GM18520 (cell line): Measurements from ENCODE around the gene NEFH.
"Not testable (repeated sequence)": the region's sequence is repeated elsewhere in the genome, so short reads cannot be mapped to it uniquely, and the experiment has no call there.

Experiments
- ATAC-seq: cut with Tn5 transposase; IDR thresholded peaks from one replicate; pipeline ENCODE4 v1.9.1; 2021; ENCODE audit not compliant: unreplicated experiment

NEFH gene, protein sequence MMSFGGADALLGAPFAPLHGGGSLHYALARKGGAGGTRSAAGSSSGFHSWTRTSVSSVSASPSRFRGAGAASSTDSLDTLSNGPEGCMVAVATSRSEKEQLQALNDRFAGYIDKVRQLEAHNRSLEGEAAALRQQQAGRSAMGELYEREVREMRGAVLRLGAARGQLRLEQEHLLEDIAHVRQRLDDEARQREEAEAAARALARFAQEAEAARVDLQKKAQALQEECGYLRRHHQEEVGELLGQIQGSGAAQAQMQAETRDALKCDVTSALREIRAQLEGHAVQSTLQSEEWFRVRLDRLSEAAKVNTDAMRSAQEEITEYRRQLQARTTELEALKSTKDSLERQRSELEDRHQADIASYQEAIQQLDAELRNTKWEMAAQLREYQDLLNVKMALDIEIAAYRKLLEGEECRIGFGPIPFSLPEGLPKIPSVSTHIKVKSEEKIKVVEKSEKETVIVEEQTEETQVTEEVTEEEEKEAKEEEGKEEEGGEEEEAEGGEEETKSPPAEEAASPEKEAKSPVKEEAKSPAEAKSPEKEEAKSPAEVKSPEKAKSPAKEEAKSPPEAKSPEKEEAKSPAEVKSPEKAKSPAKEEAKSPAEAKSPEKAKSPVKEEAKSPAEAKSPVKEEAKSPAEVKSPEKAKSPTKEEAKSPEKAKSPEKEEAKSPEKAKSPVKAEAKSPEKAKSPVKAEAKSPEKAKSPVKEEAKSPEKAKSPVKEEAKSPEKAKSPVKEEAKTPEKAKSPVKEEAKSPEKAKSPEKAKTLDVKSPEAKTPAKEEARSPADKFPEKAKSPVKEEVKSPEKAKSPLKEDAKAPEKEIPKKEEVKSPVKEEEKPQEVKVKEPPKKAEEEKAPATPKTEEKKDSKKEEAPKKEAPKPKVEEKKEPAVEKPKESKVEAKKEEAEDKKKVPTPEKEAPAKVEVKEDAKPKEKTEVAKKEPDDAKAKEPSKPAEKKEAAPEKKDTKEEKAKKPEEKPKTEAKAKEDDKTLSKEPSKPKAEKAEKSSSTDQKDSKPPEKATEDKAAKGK

DNA sequence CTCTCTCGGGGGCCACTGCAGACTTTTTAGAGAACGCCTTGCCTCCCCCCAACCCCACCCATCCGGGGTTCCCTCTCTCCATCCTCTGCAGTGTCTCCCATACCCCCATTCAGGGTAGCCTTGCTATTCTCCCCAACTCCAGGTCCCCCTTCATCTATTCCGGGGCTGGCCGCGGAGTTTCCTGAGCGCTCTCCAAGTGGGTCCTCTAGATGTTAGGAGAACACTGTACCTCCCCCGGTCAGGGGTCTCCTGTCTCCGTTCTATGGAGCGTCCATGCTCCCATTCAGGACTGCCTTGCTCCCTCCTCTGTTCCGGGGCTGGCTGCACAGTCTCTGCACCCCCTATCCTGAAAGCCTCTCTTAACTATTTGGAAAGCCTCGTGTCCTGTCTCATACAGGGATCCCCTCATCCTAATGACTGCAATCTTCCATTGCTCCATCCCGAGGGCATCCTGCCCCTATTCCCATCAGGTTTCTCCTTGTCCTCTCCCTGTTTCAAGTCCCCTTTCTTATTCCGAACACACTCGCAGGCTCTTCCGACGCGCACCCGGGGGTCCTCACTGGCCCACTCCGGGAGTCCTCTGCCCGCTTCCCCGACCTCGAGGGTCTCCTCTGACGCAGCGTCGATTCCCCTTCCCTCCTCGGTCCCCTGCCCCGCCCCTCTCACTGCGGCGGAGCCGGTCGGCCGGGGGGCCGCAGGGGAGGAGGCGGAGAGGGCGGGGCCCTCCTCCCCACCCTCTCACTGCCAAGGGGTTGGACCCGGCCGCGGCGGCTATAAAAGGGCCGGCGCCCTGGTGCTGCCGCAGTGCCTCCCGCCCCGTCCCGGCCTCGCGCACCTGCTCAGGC lies at the start of gene NEFH:
Gene NEFH, plus strand, starts transcription at position 802 of the 845 bp plus-strand sequence. CDS start 45 bp downstream, outside the sequence.
- no peak for ATAC-seq

DNA sequence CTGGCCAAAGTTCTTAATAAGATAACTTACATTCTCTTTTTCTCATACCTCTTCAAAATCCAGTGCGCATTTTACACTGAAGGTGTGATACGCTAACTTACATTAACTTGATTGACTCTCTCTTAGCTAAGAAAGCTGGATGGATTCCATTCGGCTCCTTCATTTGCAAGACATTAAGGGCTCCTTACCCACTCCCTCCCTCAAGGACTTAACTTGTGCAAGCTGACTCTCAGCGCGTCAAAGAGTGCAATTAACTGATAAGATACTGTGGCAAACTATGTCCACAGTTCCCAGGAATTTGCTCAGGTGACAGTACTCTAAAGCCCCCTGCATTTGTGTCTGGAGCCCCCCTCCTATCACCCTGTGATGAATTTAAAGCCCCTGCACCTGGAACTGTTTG lies 48.0 kb upstream of the NEFH start:
- no peak for ATAC-seq

DNA sequence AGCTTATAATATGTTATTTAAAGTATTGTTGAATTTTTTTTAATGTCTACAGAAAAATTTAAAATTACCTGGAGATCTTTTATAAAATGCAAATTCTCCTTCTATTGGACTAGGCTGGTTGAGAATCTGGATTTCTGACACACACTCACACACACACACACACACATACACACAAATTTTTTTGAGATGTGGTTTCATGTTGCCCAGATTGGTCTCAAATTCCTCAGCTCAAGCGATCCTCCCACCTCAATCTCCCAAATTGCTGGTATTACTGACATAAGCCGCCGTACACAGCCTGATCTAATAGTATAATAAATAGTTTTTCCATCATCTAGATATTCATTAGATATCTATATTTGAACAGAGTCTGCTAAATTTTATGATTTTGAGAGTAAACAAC lies 46.2 kb upstream of the NEFH start:
- ATAC-seq: no peak

DNA sequence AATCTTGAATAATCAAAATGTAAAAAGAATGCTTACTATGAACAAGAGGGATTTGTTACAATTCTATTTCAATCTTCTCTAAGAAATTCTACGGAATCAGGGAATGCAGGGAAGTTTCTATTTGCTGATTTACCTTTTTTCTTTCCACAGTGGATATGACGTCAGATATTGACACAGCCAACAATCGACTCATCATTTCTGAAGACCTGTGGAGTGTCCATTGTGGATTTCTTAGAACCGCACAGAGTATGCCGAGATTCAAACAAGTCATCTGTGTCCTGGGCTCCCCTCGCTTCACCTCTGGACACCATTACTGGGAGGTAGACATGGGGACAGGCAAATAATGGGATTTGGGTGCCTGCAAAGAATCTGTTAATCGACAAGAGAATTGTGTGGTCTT lies 45.7 kb upstream of the NEFH start:
- no peak for ATAC-seq

DNA sequence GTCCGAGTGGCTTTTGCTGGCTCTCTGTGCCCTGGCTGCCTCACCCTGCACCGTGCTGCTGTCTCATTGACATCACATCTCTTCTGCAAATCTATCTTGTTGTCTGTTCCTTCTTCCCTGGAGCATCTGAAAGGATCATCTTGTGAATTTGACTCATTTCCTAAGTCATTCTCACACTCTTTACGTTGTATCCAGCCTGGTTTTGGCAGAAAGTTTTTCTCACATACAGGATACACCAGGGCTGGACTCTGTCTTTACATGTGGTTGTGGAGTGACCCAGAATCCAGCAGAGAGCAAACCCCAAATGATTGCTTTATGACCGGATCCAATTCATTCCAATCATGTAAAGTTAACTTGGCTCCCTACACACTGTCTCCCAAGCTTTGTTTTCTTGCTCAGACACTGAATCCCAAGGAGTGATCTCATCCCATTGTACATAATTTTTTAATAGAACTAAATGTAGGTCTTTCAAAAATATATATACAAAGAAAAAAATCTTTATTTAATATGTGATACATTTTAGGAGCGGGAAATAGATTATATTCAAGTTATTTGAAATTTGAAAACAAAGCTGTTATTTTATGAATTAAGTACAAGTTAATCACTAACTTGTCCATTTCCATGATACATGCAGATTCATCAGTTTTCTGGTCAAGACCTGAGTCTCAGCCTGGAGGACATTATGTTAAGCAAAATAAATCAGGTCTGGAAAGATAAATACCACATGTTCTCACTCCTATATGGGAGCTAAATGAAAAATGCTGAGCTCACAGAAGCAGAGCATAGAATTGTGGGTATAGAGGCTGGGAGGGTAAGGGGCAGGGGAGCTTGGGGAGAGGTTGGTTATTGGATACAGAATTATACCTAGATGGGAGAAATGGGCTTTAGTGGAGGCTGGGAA lies 44.5 kb upstream of the NEFH start:
- ATAC-seq: no peak

DNA sequence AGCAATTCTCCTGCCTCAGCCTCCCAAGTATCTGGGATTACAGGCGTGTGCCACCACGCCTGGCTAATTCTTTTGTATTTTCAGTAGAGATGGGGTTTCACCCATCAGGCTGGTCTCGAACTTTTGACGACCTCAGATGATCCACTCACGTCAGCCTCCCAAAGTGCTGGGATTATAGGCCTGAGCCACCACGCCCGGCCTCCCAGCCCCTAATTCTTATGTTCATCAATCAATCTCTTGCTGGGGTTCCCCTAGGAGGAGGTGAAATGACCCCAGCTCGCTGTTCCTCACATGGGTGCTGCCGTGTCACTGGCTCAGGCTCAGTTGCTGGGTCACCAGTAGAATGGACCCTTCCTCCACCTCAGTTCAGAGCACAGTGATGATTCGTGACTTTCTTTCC lies 41.7 kb upstream of the NEFH start, which contains the start of gene RFPL1:
Gene RFPL1, plus strand, starts transcription at position 301 of the 400 bp plus-strand sequence.
- not testable (repeated sequence) for ATAC-seq

DNA sequence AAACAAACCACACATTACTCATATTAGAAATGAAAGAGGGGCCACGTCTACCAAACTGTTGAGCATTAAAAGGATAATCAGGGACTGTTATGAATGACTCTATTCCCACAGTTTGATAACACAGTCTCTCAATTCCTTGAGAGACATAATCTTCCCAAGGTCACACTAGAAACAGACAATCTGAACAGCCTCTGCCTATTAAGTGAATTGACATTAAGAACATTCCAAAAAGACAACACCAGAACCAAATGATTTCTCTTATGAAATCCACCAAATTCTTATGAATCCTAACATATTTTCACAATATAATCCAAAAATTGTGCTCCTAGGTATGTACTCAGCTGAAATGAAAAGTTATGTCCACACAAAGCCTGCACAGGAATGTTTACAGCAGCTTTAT lies 37.0 kb upstream of the NEFH start:
- ATAC-seq: no peak

DNA sequence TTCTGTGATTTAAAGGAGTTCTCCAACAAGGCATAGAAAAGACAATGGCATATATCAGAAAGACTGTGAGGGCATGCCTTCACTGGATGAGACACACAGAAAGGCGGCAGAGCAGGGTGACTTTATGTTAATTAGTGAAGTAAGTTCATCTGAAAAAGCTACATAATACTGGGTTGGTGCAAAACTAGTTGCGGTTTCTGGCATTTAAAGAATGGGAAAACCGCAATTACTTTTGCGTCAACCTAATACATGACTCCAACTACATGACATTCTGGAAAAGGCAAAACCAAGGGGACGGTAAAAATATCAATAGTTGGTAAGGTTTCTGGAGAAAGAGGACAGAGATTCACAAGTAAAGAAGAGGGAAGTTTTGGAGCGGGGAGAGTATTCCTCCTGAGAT lies 36.6 kb upstream of the NEFH start:
- no peak for ATAC-seq

DNA sequence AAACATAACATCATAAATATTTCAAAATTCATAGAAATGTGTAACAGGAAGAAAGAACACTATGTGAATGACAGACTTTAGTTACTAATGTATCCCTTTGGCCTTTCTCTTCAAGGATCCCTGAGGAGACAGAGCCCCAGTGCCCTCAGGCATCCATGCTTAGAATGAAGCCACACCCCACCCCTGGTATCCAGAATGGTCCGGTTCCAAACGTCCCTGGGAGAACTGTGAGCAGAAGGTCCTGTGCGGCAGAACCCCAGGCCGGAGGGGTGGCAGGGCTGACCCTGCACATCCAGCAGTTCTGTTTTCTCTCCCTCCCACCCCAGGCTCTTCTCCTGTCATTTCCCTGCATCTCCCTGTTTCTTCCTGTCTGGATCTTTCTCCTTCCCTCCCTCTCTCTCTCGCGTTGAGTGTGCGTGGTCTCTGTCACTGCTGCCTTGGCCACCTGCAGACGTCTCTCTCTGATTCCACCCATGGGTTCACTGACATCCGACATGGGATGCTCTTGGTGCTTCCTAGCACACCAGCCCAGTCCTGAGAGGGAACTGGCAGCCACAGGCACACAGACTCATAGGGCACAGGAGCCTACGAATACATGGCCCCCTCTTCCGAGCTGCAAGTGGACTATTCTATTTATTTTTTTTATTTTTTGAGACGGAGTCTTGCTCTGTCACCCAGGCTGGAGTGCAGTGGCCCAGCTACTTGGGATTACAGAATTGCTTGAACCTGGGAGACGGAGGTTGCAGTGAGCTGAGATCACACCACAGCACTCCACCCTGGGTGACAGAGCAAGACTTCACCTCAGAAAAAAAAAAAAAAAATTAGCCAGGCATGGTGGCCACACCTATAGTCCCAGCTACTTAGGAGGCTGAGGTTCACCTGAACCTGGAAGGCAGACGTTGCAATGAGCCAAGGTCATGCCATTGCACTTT lies 35.9 kb upstream of the NEFH start:
- ATAC-seq: no peak

DNA sequence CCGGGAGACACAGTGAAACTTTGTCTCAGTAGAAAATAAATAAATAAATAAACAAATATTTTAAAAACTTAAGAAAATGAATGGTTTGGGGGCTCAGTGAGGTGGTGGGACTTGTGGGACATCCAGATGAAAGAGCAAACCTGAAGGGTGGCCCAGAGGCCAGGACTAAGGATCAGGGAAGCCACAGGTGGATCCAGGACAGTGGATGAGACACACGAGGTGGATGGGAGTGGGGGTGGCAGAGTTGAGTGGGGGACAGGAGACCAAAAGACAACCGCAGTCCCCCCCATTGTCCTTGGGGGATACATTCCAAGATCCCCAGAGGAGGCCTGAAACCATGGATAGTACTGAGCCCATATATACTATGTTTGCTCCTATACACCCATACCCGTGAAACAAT lies 34.5 kb upstream of the NEFH start:
- no peak for ATAC-seq

DNA sequence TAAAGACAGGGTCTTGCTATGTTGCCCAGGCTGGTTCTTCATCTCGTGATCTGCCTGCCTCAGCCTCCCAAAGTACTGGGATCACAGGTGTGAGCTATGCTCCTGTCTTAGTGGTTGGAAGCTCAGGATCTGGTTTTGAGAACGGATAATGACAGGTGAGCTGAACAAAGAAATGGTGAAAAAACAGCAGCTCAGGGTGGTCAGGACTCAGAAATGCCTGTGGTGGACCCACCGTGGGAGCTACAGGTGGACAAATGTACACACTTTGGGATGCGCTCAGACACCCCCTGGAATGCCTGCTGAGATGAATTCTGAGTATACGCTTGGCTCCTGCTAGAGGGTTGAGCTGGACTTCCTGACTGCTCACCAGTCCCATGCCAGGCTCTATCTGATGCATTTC lies 32.1 kb upstream of the NEFH start:
- ATAC-seq: no peak

DNA sequence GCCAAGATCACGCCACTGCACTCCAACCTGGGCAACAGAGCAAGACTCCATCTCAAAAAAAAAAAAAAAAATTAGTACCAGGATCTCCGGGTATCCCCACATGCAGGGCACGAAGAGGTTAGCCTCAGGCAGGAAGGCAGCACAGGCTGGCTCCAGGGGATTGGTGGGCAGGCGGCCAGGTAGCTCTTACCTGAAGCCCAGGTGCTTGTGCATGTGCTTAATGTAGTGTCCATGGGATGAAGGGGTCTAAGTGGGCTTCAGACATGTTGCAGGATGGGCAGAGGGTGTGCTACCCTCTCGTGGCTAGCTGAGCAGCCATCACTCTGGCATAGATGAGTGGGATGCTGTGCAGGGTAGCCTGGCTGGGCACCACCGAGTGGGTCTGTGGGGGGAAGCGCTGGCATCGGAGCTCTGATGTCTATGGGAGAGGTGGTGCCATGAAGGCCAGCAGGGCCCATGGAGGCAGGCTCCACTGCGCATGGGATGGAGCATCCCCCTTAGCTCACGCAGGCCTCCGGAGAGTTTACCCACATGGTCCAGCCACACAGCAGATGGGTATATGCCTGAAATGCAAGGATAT lies 30.6 kb upstream of the NEFH start:
- no peak for ATAC-seq

DNA sequence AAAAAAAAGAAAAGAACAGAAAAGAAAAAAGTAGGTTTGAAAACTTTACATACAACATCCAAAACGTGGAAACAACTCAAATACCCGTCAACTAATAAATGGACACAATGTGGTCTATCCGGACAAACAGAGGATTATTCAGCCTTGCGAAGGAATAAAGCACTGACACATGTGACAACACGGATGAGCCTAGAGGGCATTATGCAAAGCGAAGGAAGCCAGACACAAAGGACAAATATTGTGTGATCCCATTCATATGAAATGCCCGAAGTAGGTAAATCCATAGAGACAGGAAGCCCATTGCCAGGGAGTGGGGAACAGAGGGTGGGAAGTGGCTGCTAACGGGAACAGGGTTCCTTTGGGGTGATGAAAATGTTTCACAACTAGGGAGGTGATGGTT lies 29.8 kb upstream of the NEFH start:
- ATAC-seq: no peak

DNA sequence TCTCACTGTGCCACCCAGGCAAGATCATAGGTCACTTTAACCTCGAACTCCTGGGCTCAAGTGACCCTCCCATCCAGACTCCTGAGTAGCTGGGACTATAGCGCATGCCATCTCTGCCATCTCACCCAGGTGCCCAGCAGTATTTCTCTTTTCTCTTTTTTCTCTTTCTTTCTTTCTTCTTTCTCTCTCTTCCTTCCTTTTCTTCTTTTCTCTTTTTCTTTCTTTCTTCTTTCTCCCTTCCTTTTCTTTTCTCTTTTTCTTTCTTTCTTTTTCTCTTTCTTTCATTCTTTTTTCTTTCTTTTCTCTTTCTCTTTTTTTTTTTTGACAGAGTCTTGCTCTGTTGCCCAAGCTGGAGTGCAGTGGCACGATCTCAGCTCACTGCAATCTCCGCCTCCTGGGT lies 28.2 kb upstream of the NEFH start:
- no peak for ATAC-seq

DNA sequence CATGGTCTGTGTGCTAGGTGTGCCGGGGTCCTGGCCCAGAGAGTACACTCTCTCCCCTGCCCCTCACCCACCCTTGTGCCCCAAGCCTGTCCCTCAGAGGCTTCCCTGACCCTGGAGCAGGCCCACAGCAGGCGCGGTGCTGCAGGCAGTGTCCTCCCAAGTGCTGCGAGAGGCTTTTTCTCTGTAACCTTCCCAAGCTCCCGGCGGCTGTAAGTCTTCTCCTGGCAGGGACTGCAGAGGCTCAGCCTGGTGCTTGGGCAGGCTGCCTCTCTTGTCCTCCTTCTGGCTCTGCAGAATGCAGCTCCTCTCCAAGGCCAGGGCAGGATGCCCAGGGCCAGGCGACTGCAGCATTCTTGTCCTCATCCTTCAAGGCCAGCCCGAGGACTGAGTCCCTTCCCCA lies 25.7 kb upstream of the NEFH start:
- ATAC-seq: no peak

DNA sequence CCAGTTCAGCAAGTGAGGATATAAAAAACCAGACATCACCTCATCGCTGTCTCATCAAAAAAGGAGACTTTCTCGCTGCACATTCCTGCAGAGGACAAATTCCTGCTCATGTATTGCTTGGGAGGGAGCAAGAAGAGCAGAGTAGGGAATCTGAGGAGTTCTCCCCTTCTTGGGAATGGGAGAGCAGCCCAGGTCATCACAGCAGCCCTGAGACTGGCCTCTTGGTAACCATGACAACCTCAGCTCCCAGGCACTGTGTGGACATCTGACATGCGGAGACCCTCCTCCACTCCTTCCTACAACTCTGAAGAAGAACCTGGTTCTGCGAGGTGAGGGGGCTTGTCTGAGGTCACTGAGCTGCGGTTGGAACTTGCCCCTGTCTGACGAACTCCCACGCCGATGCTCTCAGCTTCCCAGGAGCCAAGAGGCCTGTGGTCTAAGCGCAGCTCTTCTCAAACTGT lies 23.8 kb upstream of the NEFH start:
- no peak for ATAC-seq

DNA sequence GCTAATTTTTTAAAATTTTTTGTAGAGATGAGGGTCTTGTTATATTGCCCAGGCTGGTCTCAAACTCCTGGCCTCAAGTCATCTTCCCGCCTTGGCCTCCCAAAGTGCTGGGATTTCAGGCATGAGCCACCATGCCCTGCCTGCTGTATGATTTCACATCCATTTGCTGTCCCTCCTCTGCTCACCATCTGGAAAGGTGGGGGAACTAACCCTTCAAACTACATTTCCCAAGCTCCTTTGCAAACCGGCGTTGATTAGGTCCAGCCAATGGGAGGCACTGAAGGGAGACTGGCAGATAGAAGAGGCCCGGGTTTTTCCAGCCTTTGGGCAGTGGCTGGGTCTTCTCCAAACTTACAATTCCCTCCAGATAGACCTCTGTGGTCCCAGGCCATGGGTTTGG lies 22.3 kb upstream of the NEFH start:
- ATAC-seq: no peak

DNA sequence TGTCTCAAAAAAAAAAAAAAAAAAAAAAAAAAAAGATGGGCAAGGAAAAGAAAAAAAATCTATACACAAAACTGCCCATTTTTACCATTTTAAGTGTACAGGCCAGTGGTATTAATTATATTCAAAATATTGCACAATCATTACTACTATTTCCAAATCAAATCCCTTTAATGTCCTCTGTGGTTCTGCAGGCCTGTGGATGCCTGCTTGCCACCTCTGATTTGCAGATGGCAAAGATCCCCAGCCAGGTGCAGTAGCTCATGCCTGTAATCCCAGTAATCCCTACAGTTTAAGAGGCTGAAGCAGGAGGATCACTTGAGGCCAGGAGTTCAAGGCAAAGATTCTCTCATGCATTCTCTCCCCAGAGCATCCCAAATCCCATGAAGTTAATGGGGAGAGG lies 21.5 kb upstream of the NEFH start:
- ATAC-seq: no peak
